HG02870 (cell line): ENCODE results near the gene GDPD5.

ENCODE experiments used
- ATAC-seq: cut with Tn5 transposase; IDR thresholded peaks from one replicate; pipeline ENCODE4 v1.9.1; 2021; ENCODE audit warnings: mild to moderate bottlenecking, moderate library complexity; ENCODE audit not compliant: unreplicated experiment

The GDPD5 gene

DNA sequence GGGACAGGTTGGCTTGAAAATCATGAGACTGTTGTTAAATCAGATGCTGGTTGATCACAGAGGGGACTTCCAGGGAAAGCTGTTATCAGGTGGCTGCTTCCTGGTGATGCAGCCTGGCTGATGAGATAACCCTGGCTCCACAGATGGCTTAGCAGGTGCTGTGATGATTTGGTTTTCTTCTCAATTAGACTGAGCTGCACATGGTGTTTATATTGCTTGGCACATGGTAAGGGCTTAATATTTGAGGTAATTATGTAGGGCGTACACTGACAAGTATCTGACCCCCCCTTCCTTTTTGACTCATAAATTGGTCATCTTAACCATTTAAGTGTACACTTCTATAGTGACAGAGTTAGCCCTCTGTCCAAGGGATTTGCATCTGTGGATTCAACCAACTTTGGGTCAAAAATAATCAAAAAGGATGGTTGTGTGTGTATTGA, 119.4 kb downstream of the GDPD5 start:
- no peak for ATAC-seq

DNA sequence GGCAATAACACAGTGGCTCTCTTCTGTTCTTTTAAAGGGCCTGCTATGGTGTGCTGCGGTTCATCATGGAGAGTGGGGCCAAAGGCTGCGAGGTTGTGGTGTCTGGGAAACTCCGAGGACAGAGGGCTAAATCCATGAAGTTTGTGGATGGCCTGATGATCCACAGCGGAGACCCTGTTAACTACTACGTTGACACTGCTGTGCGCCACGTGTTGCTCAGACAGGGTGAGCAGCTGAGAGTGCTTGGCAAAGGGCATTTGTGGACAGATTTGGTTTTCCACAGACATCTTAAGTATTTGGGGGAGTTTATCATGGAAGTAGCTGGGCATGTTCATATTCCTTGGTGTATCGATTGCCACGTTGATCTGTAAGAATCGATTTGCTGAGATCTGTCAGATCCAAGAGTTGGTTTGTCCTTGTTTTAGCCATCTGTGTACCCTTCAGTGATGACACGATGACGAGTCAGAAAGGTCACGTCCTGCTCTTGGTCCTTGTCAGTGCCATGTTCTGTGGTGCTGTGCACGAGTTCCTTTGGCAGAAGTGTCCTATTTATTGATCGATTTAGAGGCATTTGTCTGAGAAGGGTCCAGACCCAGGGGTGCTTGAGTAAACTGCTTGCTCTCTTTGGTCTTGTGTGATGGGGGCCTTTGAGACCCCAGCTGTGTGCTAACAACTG, 121.6 kb downstream of the GDPD5 start:
- no peak for ATAC-seq

DNA sequence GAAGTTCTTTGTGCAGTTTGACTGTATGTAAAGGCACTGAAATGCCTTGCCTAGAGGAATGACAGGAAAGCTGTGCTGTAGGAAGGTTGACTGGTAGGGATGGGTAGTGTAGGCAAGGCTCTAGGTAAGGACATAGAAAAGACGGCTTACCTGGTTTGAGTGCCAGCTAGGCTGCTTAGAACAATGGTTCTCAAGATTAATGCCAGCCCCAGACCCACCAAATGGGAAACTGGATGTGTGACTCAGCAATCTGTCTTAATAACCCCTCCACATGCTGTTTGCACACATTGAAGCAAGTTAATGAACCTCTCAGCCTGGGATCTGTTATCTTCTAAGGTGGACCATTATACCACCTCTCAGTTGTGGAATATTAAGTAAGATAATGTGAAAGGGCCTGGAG, 122.7 kb downstream of the GDPD5 start:
- no peak for ATAC-seq

DNA sequence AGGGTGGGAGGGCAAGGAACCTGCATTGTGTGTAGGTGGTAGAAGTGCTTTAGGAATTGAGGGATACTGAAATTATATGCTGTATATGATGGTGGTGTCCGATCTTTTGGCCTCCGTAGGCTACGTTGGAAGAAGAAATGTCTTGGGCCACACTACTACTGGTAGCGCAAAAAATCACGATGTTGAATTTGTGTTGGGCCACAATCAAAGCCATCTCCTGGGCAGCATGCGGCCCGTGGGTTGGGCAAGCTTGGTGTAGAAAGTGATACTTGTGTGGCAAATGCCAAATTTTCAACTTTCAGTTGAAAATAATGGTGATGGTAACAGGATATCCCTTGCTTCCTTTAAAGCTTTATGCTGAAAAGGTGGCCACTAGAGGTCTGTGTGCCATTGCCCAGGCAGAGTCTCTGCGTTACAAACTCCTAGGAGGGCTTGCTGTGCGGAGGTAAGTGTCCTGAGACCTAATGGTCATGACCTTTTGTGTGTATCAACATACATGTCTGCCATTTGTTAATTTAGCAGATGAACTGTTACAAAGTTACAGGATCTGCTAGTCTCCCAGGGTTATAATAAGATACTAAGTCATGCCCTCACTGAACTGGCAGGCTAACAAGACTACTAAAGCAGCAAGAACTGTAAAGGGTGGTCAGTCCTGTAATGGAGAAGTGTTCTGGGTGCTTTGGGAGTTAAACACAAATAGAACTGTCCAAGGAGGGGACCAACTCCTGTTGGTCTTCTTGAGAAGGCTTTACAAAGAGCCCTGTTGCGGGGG, 123.6 kb downstream of the GDPD5 start:
- ATAC-seq = no peak

DNA sequence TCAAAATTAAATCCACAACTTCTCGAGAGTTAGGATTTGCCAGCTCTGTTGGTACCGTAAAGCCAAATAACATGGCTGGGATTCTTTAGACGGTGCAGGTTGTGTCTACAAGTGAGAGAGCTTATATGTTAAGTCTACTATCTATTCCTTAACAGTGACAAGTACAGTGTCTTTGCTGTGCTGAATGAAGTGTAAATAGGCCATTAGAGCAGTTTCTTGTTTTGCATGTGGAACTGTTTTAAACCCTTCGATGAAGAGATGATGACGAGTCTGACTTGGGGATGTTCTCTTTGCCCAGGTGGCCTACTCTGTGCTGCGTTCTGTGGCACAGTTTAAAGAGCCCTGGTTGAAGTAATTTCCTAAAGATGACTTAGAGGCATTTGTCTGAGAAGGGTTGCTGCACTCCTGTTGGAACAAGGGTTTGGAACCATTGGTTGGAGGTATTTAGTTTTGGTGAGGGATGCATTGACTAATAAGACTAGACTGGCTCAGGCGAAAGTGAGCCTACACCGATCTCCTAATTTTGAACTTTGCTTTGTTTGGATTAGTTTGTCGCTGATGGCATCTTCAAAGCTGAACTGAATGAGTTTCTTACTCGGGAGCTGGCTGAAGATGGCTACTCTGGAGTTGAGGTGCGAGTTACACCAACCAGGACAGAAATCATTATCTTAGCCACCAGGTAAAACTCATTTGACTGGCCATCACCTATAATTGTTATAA, 125.4 kb downstream of the GDPD5 start:
- no peak for ATAC-seq

DNA sequence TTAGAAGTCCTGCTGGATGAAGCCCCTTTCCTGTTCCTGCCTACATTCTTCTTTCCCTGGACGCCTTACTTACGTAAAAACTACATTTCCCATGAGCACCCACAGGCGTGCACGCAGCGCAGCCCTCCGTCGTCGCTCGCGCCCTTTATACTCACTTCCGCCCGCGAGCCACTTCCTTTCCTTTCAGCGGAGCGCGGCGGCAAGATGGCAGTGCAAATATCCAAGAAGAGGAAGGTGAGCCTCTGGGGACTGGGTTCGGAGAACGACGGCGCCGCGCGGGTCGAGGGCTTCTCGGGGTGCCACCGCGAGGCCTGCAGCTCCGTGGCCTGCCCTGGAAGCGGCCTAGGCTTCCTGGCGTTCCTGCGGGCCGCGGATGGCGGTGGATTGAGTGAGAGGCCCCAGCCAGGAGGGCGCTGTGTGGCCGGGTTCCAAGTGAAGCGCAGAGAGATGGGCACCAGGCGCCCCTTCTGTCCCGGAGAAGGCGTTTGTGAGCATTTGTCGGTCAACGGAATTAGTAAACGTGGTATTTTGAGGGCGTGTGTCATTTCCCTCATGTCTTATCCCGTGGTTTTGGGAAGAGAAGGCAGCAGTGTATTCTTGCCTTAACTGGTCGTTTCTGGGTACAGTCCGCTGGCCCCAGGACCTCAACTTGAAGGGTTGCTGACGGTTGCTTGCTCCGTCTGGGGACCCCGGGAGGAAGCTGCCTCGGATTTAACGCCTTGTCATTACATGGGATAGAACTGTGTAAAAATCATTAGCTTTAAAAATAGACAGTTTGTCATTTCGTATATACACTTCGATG, 126.2 kb downstream of the GDPD5 start, which contains the start of gene RPS3:
TSS of gene RPS3 (plus strand) at position 175 of the 802 bp plus-strand sequence. CDS start at position 205, 30 bp downstream.
- ATAC-seq = peak; percentile 77

DNA sequence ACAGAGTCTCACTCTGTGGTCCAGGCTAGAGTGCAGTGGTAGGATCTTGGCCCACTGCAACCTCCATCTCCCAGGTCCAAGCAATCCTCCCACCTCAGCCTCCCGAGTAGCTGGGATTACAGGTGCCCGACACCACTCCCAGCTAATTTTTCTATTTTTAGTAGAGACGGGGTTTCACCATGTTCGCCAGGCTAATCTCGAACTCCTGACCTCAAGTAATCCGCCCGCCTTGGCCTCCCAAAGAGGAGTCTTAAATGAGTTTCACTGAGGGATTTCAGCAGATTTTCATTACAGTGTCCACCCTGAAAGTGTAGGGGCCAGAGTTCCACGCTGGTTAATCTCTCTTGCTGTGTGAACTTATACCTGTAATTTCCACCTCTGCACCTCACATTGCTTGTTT, 126.8 kb downstream of the GDPD5 start:
- no peak for ATAC-seq

DNA sequence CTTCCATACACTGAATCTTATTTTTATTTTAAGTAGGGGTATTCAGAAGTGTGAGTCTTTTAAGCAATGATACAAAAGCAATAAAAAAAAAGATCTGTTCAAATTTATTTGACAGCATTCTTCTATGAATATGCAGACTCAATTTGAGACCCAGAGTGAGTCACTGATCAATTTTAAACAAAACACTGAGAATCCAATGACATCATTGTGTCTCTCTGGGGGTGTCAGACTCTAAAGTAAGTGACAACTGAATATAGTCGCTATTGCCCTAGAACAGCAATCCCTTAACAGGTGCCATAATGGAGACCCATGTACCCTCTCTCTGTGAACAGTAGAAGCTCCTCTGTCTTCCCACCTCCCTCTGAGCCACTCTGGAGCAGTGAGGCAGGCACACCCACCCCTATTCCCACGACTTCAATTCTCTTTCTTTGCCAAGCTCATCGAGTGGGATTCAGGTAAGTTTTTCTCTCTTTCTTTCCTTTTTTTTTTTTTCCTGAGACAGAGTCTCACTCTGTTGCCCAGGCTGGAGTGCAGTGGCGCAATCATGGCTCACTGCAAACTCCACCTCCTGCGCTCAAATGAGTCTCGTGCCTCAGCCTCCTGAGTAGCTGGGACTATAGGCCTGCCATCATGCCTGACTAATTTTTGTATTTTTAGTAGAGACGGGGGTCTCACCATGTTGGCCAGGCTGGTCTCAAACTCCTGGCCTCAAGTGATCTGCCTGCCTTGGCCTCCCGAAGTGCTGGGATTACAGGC, 131.5 kb downstream of the GDPD5 start:
- no peak for ATAC-seq

DNA sequence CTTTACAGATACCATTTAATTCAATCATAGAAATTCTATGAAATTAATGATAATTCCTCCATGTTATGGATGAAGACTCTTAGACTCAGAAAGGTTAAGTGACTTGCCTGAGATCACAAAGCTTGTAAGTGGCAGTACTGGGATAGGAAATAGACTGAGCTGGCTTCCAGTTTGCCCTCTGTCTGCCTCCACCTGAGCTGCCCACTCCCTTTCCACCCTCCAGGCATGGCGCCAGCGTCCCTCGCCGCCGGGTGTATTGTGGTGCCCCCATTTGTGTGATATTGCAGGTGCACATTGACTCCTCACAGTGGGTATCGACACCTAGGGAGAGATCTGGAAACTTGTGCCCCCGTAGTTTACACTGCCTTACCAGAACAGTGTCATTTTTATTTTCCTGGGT, 135.8 kb downstream of the GDPD5 start:
- ATAC-seq = no peak

DNA sequence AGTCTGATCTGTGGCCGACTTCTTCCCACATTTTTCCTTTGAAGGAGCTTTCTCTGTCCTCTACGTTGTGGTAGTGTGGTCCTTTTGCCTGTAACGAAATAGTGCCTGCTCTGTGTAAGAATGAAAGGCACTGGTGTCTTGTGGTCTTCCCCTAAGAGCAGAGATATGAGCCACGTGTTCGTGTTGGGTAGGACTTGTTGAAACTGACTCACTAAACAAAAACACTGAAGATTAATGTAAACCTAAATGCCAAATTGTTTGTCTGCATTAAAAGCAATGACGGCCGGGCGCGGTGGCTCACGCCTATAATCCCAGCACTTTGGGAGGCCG, 136.5 kb downstream of the GDPD5 start:
- ATAC-seq = no peak

DNA sequence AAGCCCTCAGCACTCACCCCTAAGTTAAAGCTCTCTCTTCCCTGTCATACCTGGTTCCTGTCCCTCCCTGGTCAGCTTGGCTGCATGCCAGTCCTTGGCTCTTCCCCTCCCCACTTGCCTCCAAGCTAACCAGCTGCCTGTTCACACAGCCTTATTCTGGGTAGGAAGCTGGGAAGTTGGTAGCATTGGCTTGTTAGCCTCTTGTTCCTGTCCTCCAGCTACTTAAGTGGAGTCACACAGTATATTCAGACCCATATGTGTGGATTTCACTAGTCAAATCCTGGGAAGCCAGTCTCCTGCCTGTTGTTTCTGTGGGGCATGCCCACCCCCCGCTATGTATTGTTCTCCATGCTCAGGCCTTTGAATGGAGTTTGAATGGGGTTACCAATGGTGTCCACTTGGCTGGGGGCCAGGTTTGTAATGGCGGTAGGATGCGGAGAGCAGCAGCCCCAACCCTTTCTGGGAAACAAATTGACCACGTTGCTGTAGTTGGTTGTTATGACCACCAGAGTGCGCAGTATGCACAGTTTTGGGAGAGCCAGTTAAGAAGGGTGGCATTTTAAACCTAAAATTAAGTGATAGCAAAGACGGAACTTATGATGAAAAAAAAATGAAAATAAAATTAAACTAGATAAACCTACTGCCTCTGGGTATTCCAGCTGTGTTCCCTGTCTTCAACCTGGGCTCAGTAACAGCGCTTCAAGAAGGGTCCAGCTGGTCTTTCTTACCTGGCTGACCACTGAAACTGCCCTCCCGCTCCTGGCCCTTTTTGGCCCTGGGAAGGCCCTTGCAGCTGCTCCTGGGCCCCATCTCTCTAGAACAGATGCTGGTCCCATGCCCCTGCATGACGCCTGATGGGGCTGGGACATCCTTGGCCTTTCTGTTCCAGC, 137.1 kb downstream of the GDPD5 start:
- ATAC-seq = no peak

DNA sequence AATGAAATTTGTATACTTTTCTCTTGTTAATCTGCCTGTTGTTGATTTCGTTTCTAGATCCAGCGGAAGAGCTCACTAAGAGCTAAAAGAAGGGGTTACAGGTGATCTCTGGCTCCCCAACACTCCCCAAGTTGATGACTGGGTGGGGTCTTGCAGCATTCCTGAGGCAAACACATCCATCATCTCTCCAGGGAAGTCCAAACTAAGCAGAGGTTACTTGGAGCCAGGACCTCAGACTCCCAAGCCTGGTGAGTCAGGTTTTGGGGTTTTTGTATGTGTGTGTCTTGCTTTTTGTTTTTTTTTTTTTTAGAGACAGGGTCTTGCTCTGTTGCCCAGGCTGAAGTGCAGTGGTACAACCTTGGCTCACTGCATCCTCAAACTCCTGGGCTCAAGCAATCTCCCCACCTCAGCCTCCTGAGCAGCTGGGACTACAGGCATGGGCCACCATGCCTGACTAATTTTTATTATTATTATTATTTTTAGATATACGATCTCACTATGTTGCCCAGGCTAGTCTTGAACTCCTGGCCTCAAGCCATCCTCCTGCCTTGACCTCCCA, 137.9 kb downstream of the GDPD5 start:
- no peak for ATAC-seq

DNA sequence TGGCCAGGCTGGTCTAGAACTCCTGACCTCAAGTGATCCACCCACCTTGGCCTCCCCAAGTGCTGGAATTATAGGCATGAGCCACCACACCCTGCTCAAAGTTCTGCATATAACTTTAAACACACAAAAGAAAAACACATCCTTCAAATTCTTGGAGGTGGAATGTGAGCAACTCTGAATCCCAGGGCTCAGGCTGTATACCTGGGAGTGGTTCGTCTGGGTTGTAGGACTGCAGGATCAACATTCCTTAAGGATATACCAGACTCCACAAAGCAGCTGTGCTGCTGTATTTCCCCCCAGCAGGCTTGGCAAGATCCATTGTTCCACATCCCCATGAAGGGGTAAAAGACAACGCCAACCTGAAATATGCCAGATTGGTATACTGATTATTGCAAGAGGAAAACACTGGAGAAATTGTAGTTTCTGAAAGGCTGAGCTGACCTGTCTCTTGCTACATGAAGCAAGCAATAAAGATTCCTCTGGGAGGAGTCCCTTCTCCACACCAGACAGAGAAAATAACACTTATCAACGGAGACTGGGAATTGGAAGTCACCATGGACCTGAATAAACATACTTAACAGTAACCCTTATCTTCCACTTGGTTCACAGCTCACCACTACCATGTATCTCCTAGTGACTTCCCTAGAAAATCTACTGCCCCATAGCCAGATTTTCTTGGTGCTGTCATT, 138.7 kb downstream of the GDPD5 start:
- no peak for ATAC-seq
